ENCODE results near the gene B3GNT2.
"Not testable (repeated sequence)": the region's sequence is repeated elsewhere in the genome, so short reads cannot be mapped to it uniquely, and the experiment has no call there.

B3GNT2 gene

DNA sequence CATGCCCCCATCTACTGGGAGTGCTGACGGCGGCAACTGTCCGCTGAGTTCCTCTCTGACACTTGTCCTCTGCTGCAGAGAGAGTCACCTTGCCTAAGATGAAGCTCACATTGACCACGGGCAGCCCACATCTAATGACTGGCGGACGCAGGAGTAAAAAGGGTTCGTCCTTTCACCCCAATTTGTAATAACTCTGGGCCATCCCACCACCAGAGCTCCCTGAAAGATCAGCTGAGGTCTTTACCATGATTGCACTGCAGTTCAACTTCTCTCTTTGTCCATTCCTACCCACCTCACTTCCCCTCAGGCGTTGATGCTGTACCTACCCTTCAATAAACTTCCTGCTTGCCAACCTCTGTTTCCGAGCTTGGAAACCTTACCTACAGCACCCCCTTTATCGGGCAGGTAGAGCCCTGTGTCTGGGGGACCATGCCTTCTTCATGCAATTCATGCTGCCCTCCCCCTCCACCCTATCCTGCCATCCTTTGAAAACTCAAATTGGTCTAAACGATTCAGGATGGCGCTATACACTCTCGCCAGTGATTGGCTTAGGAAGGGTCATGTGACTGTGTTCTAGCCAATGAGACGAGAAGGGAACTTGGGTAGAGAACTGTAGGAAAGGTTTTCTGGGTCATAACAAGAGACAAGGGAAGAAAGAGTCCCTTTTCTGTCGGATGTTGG lies 10.3 kb upstream of the B3GNT2 start:
- no peak for DNase-seq (ENCODE audit: low read depth)

- DNase-seq (ENCODE audit: low read depth): no peak
These were observed 9.6 kb upstream of the B3GNT2 start for GRCh38 chr2:62186156-62186905.

GRCh38 chr2:62187246-62187645 lies 8.7 kb upstream of the B3GNT2 start:
- no peak for DNase-seq (ENCODE audit: low read depth)

GRCh38 chr2:62188416-62188815 lies 7.5 kb upstream of the B3GNT2 start:
- DNase-seq (ENCODE audit: low read depth): no peak

GRCh38 chr2:62189196-62189595 lies 6.7 kb upstream of the B3GNT2 start:
- DNase-seq (ENCODE audit: low read depth): no peak

DNA sequence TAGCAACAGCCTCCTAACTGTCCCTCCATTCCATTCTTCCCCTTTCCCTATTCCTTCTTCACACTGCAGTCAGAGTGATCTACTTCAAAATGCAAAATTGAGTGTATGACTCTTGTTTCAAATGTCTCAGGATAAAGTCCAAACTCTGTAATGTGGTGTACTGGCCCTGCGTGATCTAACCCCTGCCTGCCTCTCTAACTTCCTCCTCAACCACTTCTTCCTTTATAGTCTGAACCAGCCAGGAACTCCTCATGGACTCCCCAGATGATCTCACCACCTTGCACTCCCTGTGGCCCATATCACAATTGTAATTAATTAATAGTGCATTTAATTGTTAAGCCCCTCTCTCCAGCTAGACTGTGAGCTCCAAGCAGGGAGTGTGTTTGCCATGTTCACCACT lies 3.1 kb upstream of the B3GNT2 start:
- DNase-seq (ENCODE audit: low read depth): no peak

- no peak for DNase-seq (ENCODE audit: low read depth)
These were observed 1.1 kb upstream of the B3GNT2 start for GRCh38 chr2:62194558-62195420.

DNA sequence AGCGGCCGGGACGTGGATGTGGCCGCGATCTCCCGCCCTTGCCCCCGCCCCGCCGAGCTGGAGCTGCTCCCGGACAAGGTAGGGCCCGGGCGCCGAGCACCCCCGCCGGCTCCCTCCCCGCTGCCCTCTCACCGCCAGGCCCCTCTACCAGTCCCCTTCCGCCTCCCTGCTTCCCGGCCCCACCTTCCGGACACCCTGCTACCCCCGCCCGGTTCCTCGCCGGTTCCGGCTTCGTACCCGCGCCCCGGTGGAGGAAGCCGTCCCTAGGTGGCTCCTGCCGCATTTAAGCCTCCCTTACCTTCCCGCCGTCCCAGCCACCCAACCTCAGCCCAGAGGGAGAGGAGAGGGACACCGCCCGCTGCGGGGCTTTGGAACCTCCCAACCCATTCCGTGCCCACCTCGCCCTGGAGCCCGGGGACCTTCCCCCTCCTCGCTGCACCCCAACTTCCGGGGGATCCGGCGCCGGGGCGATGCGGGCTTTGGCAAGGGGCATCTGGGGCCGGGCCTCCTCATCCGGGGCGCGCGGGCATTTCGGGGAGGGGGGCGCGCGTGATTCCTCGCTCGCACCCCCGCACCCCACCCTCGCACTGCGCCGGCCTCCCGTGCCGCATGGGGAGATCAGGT lies 475 bp downstream of the B3GNT2 start:
- DNase-seq (ENCODE audit: low read depth): peak; percentile 37

DNA sequence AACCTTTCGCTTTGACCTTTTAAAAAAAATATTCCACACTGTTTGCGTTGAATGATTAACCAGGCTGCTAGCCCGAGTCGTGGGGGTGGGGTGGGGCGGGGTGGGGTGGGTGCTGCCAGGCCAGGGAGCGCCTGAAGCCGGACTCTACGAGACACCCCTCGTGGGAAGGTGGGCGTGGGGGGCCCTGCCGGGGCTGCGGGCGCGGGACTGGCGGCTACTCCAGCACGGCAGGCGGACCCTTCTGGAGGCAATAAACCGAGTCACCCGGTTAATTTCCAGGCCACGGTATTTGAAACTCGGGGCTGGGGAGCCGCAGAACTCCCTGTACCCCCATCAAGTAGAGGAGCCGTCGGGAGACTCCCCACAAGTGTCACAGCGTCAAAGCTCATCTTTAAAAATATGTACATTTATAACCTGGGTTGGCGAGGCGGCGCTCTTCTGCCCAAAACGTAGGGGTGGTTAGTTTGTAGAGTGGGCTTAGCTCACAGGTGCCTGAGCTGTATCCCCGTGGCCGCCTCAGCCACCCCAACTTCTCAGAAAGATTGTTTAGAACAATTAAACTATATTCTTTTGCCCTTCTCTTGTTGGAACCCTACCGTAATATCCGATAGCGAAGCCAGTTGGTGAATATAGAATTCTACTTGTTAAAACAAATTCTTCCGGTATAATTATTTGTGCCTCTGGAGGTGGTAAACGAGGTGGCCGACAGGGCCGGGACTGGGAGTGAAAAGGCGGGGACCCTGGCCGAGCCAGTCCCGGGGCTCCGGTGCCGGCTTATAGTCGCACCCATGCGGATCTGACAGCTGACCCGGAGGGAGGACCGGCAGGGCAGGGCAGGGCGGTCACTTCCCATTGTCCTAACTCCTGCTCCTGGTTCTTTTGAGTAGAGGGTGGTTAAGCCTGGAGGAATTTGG lies 1.4 kb downstream of the B3GNT2 start:
- DNase-seq (ENCODE audit: low read depth): peak; percentile 24

DNA sequence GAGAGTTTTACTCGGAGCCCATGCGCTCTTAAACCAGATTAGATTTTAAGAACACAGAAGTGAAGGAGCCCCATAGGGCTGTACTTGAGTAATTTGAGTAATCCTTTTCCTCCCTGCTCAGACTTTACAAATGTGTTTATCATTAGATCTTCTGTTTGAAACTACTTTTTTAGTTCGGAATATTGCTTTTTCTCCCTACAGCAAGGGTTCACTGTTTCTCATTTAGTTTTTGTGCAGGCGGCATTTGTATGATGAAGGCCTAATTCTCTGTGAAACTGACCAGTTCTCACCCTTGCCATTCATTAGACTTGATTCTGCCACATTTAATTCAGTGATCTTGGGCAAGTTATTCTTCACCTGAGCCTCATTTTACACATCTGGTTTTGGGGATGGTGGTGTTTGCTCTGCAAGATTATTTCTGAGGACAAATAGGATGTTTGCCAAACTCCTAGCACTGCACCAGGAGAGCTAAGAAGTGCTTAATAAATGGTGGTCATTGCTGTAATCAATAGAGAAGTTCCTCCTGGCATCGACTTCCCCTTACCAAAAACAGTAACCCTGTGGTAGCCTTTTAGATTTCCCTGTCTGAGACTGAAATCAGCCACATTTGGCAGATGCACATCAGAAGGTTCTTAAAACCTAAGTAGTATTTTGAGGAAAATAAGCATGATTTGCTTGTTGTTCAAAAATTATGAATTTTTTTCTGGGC lies 2.2 kb downstream of the B3GNT2 start:
- DNase-seq (ENCODE audit: low read depth): no peak

GRCh38 chr2:62198854-62199253 lies 2.9 kb downstream of the B3GNT2 start:
- DNase-seq (ENCODE audit: low read depth): not testable (repeated sequence)

GRCh38 chr2:62199392-62200125 lies 3.6 kb downstream of the B3GNT2 start:
- no peak for DNase-seq (ENCODE audit: low read depth)

- DNase-seq (ENCODE audit: low read depth): no peak
These were observed 4.5 kb downstream of the B3GNT2 start for GRCh38 chr2:62200291-62200841.

DNA sequence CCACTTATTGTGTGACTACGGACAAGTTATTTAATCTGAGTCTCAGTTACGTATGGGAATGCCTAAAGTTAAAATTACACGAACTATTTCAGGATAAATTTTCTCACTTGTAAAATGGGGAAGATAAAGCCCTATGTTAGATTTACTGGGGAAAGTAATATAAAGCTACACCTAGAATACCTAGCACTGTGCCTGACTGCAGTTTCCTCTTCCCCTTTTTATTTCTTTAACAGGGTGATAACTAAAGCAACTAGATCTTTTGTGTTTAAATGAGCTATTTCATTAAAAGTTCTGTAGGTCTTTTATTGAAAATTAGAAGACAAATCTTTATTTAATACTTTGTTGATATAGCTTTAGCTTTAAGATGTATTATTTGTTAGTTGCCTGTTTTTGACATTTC lies 5.0 kb downstream of the B3GNT2 start:
- no peak for DNase-seq (ENCODE audit: low read depth)

DNA sequence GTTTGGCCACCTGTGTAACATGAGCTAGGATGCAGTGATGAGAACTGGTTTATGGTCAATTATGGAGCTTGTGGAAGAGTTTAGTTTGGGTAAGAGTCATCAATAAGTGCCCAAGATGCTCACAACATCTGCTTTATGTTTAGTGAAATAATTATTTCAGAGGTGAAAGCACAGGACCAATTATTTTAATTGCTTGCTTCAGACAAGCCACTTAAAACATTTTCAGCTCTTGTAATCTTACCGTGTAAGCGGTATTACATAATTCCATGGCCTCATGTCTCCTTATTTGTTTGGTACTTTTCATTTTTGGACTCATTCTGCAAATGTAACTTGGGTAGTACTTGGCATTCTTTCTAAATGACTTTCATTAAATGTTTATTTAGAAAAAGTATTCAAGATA lies 5.4 kb downstream of the B3GNT2 start:
- DNase-seq (ENCODE audit: low read depth): no peak

DNA sequence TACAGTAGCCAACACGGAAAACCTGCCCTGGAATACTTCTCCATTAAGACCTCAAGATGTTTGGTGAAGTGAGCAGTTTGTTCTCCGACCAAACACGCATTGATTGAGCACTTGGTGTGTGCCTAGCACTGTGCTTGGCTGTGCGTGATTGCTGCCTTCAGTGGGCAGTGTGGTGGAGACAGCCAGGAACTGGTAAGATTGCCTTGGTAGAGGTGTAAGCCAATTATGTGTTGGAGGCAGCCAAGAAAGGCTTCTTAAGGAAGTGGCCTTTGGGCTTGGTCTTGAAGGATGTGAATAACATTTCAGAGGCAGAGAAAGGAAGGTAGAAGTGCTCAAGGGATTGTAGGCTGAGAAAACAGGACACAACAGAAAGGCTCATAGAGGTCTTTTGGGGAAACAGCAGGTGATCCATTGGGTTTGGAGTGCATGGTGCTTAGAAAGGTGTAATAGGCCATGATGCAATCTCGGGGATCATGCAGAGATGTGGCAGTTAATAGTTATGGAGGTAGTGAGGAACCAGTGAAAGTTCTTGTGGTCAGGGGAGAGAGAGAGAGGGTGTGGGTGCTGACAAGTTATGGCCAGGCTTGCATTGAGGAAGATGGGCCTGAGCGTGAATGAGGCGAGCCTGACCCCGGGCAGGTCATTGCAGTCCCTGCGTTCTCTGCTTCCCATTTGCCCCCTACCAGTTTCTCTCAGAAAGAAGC lies 6.3 kb downstream of the B3GNT2 start:
- no peak for DNase-seq (ENCODE audit: low read depth)

DNA sequence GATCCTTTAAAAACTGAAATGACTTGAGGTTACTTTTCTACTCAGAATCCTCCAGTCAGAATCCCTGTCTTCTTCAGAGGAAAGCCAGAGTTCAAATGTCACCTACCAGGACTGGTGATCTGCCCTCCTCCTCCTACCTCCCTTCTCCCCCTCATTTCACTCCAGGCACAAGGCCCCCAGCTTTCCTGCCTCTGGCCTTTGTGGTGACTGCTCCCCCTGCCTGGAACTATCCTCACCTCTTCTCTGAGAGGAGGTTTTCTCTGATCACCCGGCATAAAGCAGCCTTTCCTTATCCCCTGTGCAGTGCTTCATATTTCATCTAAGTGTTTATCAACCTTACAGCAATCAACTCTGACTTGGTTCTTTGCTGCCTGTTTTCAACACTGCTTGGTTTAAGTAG lies 6.8 kb downstream of the B3GNT2 start:
- no peak for DNase-seq (ENCODE audit: low read depth)

DNA sequence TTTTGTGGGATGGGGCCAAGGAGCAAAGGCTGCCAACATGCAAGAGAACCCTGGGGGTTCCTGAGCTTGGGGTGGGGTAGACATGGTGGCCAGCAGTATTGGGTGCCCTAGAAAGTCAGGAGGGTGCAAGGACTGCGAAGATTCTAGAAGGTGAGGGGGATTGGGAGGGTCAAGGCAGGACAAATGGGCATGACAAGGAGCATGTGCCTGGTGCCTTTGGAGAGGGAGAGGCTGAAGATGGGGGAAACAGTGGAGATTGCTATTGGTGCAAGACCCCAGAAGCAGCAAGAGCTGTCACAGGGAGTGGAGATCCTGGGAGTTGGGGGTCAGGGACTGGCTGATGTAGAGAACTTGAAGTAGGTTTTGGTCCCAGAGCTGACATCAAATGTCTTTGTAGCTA lies 7.5 kb downstream of the B3GNT2 start:
- DNase-seq (ENCODE audit: low read depth): no peak

GRCh38 chr2:62204998-62205496 lies 9.1 kb downstream of the B3GNT2 start:
- DNase-seq (ENCODE audit: low read depth): no peak
